Common myeloid progenitor, CD34-positive (primary cell): ENCODE measurements around the gene ZNF813.

Experiments used
- CTCF ChIA-PET: fragments of 350-600 bp; sonication (Branson Sonifier 250); formaldehyde crosslinking; loops from one replicate; lab custom pipeline; 2021; ENCODE audit warnings: antibody characterized with exemption; lab: Charles Lee
- POLR2A ChIA-PET: fragments of 350-600 bp; sonication (Branson Sonifier 250); formaldehyde crosslinking; loops from one replicate; lab custom pipeline; 2021; ENCODE audit warnings: antibody characterized with exemption; lab: Charles Lee
- DNase-seq, 3 donors: peaks; one replicate each; pipeline versions ENCODE4 v3.0.0 to v3.0.0-alpha.2; 2013
- H3K27ac ChIP-seq, 2 experiments: 1 replicate in 1 of 2; 2 replicates in 1 of 2; pipeline ENCODE4 v1.7.0; 2013; ENCODE audit warnings: inconsistent platforms in 2 of 2, low read length in 2 of 2, mild to moderate bottlenecking in 2 of 2, low read depth in 1 of 2, moderate library complexity in 1 of 2; ENCODE audit not compliant: severe bottlenecking in 2 of 2, insufficient read depth in 1 of 2, poor library complexity in 1 of 2
- H3K27me3 ChIP-seq, 5 experiments: replicated peaks in 2 of 5; 1 replicate in 3 of 5; 2 replicates in 2 of 5; pipeline versions ENCODE4 v1.6.1 to v1.7.0; 2013; ENCODE audit warnings: low read length in 4 of 5, mild to moderate bottlenecking in 2 of 5, moderate library complexity in 2 of 5, inconsistent platforms in 1 of 5; ENCODE audit not compliant: insufficient read depth in 5 of 5, control insufficient read depth in 4 of 5
- H3K36me3 ChIP-seq, 4 experiments: 1 replicate in 2 of 4; 2 replicates in 2 of 4; pipeline versions ENCODE4 v1.6.1 to v1.7.0; 2013; ENCODE audit warnings: low read length in 3 of 4, control low read depth in 1 of 4, mild to moderate bottlenecking in 1 of 4; ENCODE audit not compliant: control insufficient read depth in 4 of 4, insufficient read depth in 4 of 4
- H3K4me1 ChIP-seq, 4 experiments: 1 replicate in 3 of 4; 2 replicates in 1 of 4; pipeline versions ENCODE4 v1.6.1 to v1.7.1; 2013; ENCODE audit warnings: low read length in 3 of 4, mild to moderate bottlenecking in 3 of 4, control low read depth in 1 of 4, inconsistent platforms in 1 of 4, moderate library complexity in 1 of 4; ENCODE audit not compliant: control insufficient read depth in 4 of 4, insufficient read depth in 4 of 4; ENCODE audit errors: control extremely low read depth in 1 of 4
- H3K4me3 ChIP-seq, 7 experiments: 1 replicate in 4 of 7; 2 replicates in 3 of 7; pipeline versions ENCODE4 v1.5.1 to v1.7.0; 2013; ENCODE audit warnings: mild to moderate bottlenecking in 7 of 7, low read length in 6 of 7, moderate library complexity in 6 of 7, inconsistent platforms in 2 of 7, low read depth in 2 of 7, control low read depth in 1 of 7; ENCODE audit not compliant: insufficient read depth in 4 of 7, control insufficient read depth in 1 of 7; ENCODE audit errors: extremely low read depth in 1 of 7
- H3K9me3 ChIP-seq, 5 experiments: 1 replicate in 4 of 5; 2 replicates in 1 of 5; pipeline versions ENCODE4 v1.6.1 to v1.7.1; 2013; ENCODE audit warnings: low read length in 4 of 5, mild to moderate bottlenecking in 2 of 5, inconsistent platforms in 1 of 5, low read depth in 1 of 5, moderate library complexity in 1 of 5; ENCODE audit not compliant: control insufficient read depth in 4 of 5, insufficient read depth in 2 of 5; ENCODE audit errors: control extremely low read depth in 1 of 5
- WGBS: methylation state at CpG from one replicate; pipeline ENCODE4 v1.1.5; 2013; ENCODE audit not compliant: insufficient coverage; 5-methylcytosine and 5-hydroxymethylcytosine counted together

The ZNF813 gene

GRCh38 chr19:53530622-53531021 is 63.1 kb downstream of the ZNF813 start:
- no peaks in the 10 kb centered on the region for H3K27me3 ChIP-seq
- no peak overlapping the region for H3K4me3 ChIP-seq
- 100% methylated on average over 7 of the region's 8 CpGs for WGBS
- ChIA-PET CTCF (no interaction called here), POLR2A (no interaction called here)
- no peaks in the 10 kb centered on the region for H3K4me1 ChIP-seq
- no peak for DNase-seq
- H3K36me3 ChIP-seq = peaks cover 0 to 5% (median 2%) of the 10 kb centered on the region in 4 experiments
- H3K9me3 ChIP-seq = peaks cover 0 to 12% (median 2%) of the 10 kb centered on the region in 5 experiments
- no peak overlapping the region for H3K27ac ChIP-seq

- Histone ChIP-seq H3K9me3 (peaks cover 0 to 4% (median 0%) of the 10 kb centered on the region in 5 experiments), H3K36me3 (peaks cover 0 to 5% (median 2%) of the 10 kb centered on the region in 4 experiments), H3K27me3 (no peaks in the 10 kb centered on the region), H3K4me1 (no peaks in the 10 kb centered on the region), H3K27ac (no peak overlapping the region), H3K4me3 (no peak overlapping the region)
- DNase-seq = no peak
- WGBS = no CpG with 5 or more reads among the region's 4 CpGs
- POLR2A ChIA-PET = no interaction called here
- CTCF ChIA-PET = no interaction called here
Measured at GRCh38 chr19:53531457-53531856, 63.9 kb downstream of the ZNF813 start.

- H3K36me3 ChIP-seq = peaks cover 0 to 5% (median 2%) of the 10 kb centered on the region in 4 experiments
- ChIA-PET POLR2A (no interaction called here), CTCF (no interaction called here)
- no peak overlapping the region for H3K4me3 ChIP-seq
- H3K4me1 ChIP-seq = peaks cover 0 to 5% (median 0%) of the 10 kb centered on the region in 4 experiments
- WGBS = no CpG with 5 or more reads among the region's 1 CpG
- DNase-seq = no peak
- H3K27ac ChIP-seq = no peak overlapping the region
- H3K9me3 ChIP-seq = peaks cover 0 to 2% (median 0%) of the 10 kb centered on the region in 5 experiments
- no peaks in the 10 kb centered on the region for H3K27me3 ChIP-seq
Measured at GRCh38 chr19:53532362-53532761, 64.8 kb downstream of the ZNF813 start.

- CTCF ChIA-PET = no interaction called here
- Histone ChIP-seq H3K36me3 (peaks cover 0 to 3% (median 2%) of the 10 kb centered on the region in 4 experiments), H3K9me3 (no peaks in the 10 kb centered on the region), H3K27me3 (no peaks in the 10 kb centered on the region), H3K4me3 (no peak overlapping the region), H3K27ac (no peak overlapping the region), H3K4me1 (peaks cover 0 to 8% (median 3%) of the 10 kb centered on the region in 4 experiments)
- DNase-seq = no peak
- POLR2A ChIA-PET = no interaction called here
Measured at GRCh38 chr19:53536225-53536548, 68.7 kb downstream of the ZNF813 start.

- no peaks in the 10 kb centered on the region for H3K27me3 ChIP-seq
- H3K4me3 ChIP-seq = peak overlapping the region; percentile 10 to 95 (median 75)
- WGBS = 48% methylated on average over 11 of the region's 11 CpGs
- no peak for DNase-seq
- no peaks in the 10 kb centered on the region for H3K9me3 ChIP-seq
- POLR2A ChIA-PET = no interaction called here
- H3K27ac ChIP-seq = peak overlapping the region in 1 of 2 experiments; percentile 79
- H3K4me1 ChIP-seq = peaks cover 0 to 8% (median 3%) of the 10 kb centered on the region in 4 experiments
- CTCF ChIA-PET = interaction anchor here (1.2 kb wide), 1 partner anchor 27 kb away, joined by 3 read pairs; no protein-coding TSS in a partner anchor
- peaks cover 2 to 5% (median 3%) of the 10 kb centered on the region in 4 experiments for H3K36me3 ChIP-seq
Measured at GRCh38 chr19:53537121-53537520, 69.6 kb downstream of the ZNF813 start.

- peaks cover 0 to 8% (median 3%) of the 10 kb centered on the region in 4 experiments for H3K4me1 ChIP-seq
- ChIA-PET POLR2A (interaction anchor here (0.6 kb wide), 1 partner anchor 922 kb away, joined by 4 read pairs; no protein-coding TSS in a partner anchor), CTCF (interaction anchor here (1.2 to 1.4 kb wide), 2 partner anchors 10 to 27 kb away, joined by 3 read pairs; no protein-coding TSS in a partner anchor)
- H3K9me3 ChIP-seq = no peaks in the 10 kb centered on the region
- DNase-seq = peak; percentile 85 to 91 (median 91)
- H3K27me3 ChIP-seq = no peaks in the 10 kb centered on the region
- H3K36me3 ChIP-seq = peaks cover 2 to 5% (median 4%) of the 10 kb centered on the region in 4 experiments
- H3K27ac ChIP-seq = peak within 1 kb of the TSS; percentile 61 to 79
- peak within 1 kb of the TSS; percentile 10 to 95 (median 75) for H3K4me3 ChIP-seq
- 63% methylated on average over 69 of the region's 81 CpGs for WGBS
Measured at GRCh38 chr19:53537521-53538377, 70.2 kb downstream of the ZNF813 start, which contains the start of gene ZNF331. TSS of gene ZNF331 (plus strand) at chr19:53538145. CDS start at chr19:53569377, 31,232 bp downstream.
